HCT116 (cell line): ENCODE data around the gene PANK1.

Source experiments
- CBX3 ChIP-seq: IDR thresholded peaks from 2 replicates; pipeline ENCODE4 v1.6.1; 2012; ENCODE audit warnings: low read depth
- EGR1 ChIP-seq: IDR thresholded peaks from 2 replicates; pipeline ENCODE4 v1.6.1; 2012; ENCODE audit warnings: low read depth
- EZH2phosphoT487 ChIP-seq: fragments of 200-600 bp; IDR thresholded peaks from 2 replicates; pipeline ENCODE4 v1.6.1; 2018; ENCODE audit warnings: antibody characterized with exemption, borderline replicate concordance
- POLR2A ChIP-seq: IDR thresholded peaks from 2 replicates; pipeline ENCODE4 v1.7.0; 2011; ENCODE audit warnings: borderline replicate concordance; ENCODE audit not compliant: insufficient read depth, insufficient read length; ENCODE audit errors: extremely low read depth
- POLR2AphosphoS5 ChIP-seq: IDR thresholded peaks from 2 replicates; pipeline ENCODE4 v1.6.1; 2011; ENCODE audit warnings: mild to moderate bottlenecking, low read depth, low read length, moderate library complexity
- RAD21 ChIP-seq: IDR thresholded peaks from 2 replicates; pipeline ENCODE4 v1.6.1; 2012; ENCODE audit warnings: low read depth, mild to moderate bottlenecking
- SIN3A ChIP-seq: IDR thresholded peaks from 2 replicates; pipeline ENCODE4 v1.6.1; 2012; ENCODE audit warnings: low read depth
- YY1 ChIP-seq: IDR thresholded peaks from 2 replicates; pipeline ENCODE4 v1.6.1; 2011; ENCODE audit warnings: low read length, low read depth, moderate library complexity, mild to moderate bottlenecking; ENCODE audit not compliant: insufficient replicate concordance; ENCODE audit errors: extremely low read depth
- ZNF274 ChIP-seq: fragments of 200-500 bp; sonication (Bioruptor generic); IDR thresholded peaks from 2 replicates; pipeline ENCODE4 v1.6.1; 2014; ENCODE audit warnings: mild to moderate bottlenecking, low read depth, low read length, inconsistent platforms
- TF ChIP-seq, protein P1 (sequence below): IDR thresholded peaks from 2 replicates; pipeline ENCODE4 v1.6.1; 2012
- TF ChIP-seq, protein P2 (sequence below), 3 experiments: fragments of 200-600 bp in 1 of 3; sonication (generic) in 1 of 3; IDR thresholded peaks in 2 of 3; conservative IDR thresholded peaks in 1 of 3; 2 replicates each; pipeline ENCODE4 v1.5.1; 2012 to 2017; ENCODE audit warnings: low read depth in 2 of 3, low read length in 2 of 3, antibody characterized with exemption in 1 of 3, borderline replicate concordance in 1 of 3, control low read depth in 1 of 3, mild to moderate bottlenecking in 1 of 3, mixed read lengths in 1 of 3, mixed run types in 1 of 3, moderate library complexity in 1 of 3; ENCODE audit not compliant: insufficient read depth in 1 of 3

DNA sequence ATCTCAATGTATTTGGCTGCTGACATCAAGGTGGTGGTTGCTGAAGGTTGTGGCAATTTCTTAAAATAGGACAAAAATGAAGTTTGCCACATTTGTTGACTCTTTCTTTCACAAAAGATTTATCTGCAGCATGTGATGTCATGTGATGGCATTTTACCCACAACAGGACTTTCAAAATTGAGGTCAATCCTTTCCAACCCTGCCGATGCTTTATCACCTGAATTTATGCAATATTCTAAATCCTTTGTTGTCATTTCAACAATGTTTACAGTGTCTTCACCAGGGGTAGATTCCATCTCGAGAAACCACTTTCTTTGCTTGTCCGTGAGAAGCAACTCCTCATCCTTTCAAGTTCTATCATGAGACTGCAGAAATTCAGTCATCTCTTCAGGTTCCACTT, 69.0 kb downstream of the PANK1 start:
- TF ChIP-seq, protein P1, sequence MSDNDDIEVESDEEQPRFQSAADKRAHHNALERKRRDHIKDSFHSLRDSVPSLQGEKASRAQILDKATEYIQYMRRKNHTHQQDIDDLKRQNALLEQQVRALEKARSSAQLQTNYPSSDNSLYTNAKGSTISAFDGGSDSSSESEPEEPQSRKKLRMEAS, result no peak
- TF ChIP-seq CBX3, result no peak
- no peak for TF ChIP-seq YY1
- no peak for TF ChIP-seq EGR1
- no peak for TF ChIP-seq POLR2A
- TF ChIP-seq POLR2AphosphoS5, result no peak
- TF ChIP-seq EZH2phosphoT487, result no peak
- TF ChIP-seq, protein P2, sequence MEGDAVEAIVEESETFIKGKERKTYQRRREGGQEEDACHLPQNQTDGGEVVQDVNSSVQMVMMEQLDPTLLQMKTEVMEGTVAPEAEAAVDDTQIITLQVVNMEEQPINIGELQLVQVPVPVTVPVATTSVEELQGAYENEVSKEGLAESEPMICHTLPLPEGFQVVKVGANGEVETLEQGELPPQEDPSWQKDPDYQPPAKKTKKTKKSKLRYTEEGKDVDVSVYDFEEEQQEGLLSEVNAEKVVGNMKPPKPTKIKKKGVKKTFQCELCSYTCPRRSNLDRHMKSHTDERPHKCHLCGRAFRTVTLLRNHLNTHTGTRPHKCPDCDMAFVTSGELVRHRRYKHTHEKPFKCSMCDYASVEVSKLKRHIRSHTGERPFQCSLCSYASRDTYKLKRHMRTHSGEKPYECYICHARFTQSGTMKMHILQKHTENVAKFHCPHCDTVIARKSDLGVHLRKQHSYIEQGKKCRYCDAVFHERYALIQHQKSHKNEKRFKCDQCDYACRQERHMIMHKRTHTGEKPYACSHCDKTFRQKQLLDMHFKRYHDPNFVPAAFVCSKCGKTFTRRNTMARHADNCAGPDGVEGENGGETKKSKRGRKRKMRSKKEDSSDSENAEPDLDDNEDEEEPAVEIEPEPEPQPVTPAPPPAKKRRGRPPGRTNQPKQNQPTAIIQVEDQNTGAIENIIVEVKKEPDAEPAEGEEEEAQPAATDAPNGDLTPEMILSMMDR (IDR thresholded peaks at IDR 0.05 in 2 of 3, conservative IDR thresholded peaks at IDR 0.05 in 1 of 3; ENCODE audit: borderline replicate concordance in 1 of 3, insufficient read depth in 1 of 3, low read depth in 2 of 3, low read length in 2 of 3), result no peak
- TF ChIP-seq ZNF274, result no peak
- no peak for TF ChIP-seq RAD21
- no peak for TF ChIP-seq SIN3A
